Measurements from ENCODE around the gene IL1RAP.

Gene IL1RAP

DNA sequence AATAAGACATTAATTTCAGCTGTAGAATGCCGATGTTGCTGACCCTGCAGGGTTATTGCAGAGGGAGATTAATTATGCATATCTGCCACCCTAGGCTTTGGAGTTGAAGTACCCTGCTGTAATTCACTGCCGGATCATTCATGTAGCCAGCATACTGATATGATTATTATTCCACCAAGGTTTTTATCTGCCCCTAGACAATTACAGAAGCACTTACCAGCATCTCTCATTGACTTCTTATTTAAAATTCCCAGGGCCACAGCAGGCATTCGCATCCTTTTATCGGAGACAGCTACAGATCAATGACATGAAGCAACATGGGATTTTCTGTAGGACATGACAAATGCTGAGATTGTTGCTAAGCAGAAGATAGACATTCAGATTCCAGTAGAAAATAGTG lies 31.3 kb downstream of the IL1RAP start:
- DNase-seq = no peak

DNA sequence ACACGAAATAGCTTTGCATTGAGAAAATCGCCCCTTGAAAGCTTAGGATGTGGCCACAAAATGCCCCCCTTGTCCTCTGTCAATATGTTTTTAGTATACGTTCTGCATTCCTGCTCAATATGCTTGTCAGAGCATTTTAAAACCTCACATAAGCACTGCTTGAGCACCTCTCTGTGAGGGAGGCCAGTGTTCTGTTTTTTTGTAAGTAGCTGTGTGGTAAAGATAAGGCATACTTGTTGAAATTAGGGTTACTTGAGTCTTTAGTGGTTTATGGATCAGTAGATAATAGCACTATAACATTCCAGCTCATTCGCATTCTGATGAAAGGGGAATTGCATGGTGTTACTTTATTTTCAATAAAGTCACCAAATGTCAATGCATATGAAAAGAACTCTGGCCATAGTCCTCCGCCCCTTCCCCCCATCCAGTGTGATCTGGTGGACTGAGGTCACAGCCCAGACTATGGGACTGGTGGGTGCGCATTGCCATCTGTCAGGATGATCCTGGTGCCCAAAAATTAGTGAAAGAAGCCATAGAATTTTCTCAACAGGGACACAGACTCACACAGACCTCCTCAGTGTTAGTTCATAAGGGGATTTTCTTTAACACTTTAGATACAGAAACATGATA lies 33.1 kb downstream of the IL1RAP start:
- DNase-seq = no peak

DNA sequence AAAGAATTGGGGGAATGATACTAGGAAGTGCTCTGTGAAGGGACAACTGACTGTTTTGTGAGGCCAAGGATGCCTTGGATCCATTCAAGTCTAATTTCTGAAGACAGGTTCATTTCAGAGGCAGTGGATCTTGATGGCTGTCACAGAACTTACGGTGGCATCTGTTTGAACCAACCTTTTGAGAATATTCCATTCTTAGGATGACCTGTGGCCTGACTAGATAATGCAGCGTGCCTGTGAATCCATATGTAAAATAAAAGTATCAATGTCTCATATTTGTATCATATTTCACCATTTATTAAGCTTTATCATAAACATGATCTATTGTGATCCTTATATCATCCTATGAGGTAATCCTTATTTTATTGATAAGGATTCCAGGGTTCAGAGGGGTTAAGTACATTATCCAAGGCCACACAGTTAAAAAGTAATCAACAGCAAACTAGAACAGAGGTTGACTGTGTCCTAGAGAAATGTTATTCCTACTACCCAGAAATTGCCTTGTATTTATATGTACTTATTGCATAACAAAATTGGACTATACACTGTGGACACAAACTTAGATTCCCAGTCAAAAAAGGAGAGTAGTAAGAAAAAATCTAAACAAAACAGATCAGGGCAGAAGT lies 34.3 kb downstream of the IL1RAP start:
- DNase-seq = no peak

DNA sequence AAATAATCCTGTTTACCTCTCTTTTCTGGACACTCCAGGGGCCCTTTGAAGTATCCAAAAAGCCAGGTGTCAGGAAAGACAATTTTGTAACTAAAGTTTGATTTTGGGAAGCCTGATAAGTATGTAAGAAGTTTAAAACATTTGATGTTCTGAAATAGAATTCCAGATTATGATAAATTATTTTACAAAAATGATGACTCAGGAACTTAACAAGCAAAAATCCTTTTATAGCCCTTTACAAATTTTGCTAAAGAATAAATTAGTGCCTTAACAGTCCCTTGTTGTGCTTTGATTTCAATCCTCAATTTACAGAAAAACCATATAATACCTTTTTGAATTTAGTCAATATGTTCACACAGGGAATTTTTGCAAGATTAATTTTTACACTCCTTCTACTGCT lies 38.1 kb downstream of the IL1RAP start:
- DNase-seq = no peak

DNA sequence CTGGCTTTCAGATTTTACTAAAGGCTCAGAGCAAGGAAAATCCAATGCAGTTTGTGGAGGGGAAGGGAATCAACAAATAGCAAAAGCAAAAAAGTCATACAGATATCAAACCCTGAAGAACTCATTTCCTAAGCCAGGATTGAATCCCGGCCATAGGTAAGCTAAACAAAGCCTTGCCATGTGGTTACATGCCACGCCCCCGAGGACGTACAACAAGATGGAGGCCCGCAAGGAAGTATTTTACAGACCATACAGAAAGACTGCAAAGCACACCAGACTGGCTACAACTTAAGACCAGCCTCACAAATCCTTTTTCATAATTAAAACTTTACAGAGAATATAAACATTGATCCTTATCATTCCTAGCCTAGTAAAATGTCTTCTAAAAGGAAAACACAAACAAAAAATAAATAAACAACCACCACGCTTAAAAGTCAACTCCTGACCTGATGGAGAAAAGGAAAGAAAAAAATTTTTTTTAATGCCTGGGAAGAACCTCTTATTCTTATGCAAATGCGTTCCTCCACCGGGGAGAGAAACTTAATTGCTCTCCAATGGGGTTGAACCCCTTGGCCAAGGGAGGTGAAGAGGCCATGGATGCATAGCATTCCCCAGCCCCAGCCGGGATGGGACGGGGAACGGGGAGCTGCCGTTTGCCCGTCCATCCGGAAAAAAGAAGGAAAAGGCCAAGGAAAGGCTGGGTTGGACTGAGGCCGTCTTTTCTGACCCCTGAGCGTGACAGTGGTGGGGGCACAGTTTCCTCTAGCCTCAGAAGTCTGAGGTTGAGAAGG lies 39.3 kb downstream of the IL1RAP start:
- DNase-seq = no peak

DNA sequence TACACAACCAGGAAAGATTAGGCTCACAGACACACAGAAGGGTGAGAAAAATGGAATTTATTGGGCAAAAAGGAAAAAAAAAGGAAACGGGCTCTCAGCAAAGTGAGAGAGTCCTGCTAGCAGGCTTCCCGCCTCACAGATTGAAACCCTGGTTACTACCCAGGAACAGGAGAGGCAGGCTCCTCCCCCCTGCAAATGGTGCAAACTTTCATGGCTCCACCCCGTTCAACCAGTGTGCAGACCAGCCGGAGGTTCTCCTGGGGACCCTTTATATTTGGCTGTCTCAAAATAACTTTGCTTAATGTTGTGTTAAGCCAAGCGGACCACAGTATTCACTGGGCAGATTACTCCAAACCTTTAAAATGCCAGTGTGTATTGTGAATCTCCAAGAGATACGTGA lies 40.3 kb downstream of the IL1RAP start:
- DNase-seq = no peak

DNA sequence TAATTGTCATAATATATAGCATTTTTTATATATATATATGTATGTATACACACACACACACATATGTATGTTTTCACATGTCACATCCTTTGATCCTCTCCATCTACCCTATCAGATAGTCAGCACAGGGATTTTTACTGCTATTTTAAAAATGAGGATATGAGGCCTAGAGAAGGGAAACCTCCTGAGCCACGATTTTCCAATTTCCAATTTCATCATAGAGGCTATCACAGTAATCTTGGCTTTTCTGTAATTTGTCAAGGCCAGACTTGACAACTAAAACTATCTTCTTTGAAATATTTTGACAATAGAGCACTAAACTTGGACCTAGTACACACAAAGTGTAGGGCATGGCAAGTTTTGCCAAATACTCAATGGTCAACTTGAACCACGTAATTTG lies 42.5 kb downstream of the IL1RAP start:
- no peak for DNase-seq

DNA sequence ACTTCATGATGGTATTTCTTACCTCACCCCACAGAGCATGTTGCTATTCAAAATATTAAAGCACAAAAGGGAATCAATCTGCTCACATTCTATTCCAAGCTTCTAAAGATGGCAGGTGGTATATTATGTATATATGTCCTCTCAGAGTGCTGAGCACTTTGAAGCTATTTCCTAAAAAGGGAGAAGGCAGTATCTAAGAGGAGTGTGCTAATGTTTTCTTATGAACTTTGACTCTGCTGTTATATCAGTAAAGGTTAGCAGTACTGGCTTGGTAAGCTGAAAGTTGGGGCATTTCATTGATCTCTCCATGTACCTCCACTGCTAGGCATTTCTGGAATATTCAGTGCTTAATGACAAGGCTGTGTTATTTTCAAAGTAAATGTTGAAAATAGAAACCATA lies 43.4 kb downstream of the IL1RAP start:
- no peak for DNase-seq

DNA sequence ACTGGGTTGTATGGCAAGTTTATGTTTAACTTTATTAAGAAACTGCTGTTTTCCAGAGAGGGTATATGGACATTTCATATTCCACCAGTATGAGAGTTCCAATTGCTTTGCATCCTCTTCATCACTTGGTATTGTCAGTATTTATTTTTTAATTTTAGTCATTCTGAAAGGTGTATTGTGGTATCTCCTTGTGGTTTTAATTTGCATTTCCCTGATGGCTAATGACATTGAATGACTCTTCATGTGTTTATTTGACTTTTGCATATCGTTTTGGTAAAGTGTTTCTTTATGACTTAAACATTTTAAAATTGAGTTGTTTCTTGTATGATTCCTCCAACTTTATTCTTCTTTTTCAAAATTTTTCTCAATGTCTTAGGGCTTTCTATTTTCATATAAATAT lies 44.4 kb downstream of the IL1RAP start:
- DNase-seq = no peak

DNA sequence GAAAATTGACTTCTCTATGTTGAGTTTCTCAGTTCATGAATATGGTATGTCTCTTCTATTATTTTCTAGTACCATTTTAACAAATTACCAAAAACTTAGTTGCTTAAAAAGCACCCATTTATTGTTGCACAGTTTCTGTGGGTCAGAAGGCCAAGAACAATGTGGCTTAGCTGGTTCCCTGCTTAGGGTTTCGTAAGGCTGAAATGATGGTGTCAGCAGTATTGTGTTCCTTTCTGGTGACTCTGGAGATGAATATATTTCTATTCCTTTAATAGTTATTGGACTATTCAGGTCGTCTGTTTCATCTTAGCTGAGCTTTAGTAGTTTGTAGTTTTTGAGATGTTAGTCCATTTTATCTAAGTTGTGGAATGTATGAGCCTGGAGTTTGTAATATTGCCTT lies 44.9 kb downstream of the IL1RAP start:
- no peak for DNase-seq

DNA sequence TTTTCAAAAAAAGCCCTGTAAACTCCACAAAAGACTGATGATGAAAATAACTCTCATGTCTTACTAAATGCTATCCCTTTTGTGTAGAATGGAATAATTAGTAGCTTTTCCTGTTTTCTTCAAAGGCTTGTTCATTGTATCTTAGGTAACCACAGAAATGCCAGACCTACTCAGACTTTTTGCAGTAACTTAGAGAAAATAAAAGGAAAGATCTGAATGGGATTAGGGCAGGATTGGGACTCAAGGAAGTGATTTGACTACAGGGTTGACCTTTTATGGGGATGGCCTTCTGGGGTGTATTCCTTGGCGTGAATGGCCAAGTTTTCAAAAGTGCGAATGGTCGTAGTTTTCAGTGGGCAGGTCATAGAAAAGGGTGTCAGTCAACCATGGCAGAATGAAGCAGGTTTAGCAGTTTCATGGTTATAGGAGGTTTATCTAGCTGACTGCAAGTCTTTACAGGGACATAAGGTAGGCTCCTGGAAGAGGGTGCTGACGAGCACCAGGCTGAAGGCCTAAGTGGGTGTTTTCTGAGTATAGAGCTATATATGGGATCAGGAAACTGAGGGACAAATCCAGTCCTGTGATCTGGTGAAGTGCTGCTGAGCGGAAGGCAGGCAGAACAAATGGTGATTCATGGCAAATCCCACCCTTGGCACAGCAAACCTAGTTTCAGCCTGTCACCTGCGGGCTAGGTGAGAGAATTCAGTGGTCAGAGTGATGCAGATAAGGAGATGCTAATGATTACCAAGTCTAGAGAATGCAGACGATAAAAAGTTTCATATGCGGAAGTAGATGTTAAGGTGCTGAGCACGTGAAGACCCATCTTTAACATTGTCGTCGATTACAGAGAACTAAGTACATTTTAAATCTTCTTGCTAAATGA lies 46.4 kb downstream of the IL1RAP start:
- DNase-seq = no peak

DNA sequence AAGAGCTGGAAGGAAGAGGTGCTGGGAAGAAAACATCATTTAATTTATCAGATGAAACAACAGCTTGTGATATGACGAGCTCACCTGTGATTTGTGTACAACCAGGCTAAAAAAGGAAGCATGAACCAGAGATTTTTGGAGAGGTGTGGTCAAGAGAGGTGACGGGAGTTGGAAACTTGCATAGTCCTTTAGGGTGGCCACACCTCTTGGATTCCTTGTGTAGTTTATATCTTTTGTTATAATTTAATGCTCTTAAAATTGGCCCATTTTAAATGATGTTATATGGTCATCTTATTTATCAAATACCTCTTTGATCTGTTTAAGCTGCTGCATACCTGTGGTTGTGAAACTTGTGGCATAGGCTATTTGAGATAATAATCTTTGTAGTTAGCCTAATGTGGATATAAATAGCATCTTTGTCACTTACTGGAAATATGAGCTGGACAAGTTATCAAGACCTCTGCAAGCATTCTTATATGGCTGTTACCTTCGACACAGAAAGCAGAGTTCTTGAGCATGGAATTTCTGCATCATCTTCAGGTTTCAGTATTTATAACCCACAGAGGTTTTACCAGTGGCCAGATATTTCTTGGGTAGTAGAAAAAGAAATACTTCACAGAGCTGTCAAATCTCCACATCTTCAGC lies 49.1 kb downstream of the IL1RAP start:
- no peak for DNase-seq

DNA sequence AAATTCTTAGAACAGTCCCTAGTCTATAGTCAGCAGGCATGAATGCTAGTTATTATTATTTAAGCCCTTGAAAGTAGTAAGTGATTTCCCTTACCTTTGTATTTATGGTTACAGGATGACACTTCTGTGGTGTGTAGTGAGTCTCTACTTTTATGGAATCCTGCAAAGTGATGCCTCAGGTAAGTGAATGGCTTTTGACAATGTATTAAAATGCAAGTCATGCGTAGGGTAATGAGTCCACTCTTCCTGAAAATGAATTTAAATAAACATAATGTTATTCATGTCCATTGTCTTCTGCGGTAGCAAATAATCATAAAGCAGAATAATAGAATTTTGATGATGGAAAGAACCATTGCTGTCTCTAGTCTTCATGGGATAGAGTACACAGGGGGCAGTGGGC lies 50.3 kb downstream of the IL1RAP start:
- no peak for DNase-seq

DNA sequence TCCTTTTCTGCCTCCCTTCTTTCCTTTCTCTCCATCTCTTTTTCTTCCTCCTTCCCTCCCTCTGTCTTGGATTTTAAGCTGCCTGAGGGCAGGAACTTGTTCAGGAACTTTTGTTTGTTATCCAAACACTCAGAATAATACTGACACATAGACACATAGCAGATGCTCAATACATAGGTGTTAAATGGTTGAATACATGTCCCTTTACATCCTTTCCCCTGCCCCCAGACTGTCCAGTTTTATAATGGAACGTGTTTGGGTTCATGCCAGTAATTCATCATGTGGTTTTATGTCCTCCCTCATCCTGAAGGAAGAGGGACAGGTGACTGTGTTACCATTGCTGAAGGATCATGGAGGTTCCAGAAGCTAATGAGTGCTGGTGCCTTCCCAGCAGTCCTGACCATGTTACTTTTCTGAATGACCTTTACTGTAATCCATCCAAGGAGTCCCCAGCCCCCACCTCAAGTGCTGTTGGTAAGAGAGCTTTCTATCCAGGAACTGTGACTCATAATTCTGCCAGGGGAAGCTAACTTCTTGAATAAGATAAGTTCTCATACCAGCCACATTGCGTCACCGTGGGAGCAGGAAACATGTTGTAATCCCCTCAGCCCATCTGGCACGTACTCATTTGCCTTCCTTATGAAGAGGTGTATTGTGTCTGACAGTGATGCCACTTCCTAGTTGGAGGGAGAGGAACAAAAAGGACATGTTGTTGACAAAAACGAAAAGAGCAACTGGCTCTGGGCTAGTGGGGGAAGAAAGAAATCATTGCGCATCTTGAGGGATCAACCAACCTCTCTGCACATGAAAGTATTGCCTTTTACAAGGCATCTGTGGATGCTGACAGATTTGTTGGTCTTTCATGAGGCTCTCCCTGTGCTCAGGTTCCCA lies 52.4 kb downstream of the IL1RAP start:
- no peak for DNase-seq

DNA sequence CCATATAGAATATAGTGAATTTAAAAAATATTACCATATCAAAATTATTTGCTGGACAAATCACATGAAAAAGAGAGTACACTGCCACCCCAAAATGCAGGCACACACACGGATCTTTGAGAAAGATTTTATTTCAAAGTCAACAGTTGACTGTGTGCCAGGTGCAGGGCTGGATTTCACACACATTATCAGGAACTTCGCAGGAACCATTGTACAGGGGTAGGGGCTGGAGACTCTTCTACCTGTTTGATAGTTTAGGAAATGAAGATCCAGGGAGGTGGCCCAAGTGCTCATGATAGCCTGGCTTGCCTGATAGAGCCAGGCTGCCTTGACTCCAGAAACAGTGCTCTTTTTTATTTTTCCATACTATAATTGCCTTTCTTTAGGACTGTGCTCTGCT lies 54.2 kb downstream of the IL1RAP start:
- DNase-seq = no peak

DNA sequence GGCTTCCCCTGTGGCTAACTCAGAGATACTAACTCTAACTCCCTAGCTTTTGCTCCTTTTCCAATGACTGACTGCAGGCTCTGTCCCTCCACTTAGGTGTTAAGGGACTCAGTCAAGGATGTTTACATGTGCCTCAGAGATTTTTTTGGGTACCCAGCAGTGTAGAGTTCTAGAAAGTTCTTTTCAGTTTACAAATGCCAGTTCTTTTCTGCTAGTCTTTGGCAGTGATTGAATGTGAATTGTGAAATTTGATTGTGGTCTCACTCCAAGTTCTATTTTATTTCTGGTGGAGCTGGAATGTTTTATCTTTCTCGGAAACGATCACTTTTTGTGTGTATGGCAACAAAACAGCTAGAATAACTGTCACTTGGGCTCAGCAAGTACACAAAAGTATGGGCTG lies 60.6 kb downstream of the IL1RAP start:
- no peak for DNase-seq

DNA sequence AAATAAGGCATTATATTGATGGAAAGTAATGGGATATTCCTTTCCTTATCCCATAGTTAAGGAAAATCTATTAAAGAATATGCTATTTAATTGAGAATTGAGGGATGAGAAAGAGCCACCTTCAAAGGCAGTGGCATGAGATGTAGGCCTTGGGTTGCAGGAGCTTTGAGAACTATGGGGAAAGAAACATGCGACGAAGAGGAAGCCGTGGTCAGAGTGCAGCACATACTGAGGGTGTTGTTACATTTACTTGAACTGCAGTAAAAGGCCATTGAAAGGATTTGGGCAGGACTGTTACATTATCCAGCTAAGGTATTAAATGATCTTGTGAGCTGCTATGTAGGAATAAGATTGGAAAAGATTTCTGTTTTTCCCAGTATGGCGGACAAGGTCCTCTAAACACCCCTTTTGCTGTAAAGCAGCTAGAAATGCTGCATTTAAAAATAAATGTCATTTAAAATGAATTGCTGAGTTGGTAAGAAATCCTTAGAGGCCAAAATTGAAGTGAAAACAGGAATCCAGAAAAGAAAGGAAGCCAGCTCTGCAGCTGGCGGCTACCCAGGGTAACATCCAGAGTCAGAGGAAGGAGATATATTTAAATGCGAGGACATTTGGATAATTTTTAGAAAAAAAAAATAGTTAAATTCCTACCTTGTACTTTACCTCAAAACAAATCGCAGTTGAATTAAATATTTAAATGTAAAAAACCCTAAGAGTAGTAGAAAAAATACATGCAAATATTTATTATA lies 61.7 kb downstream of the IL1RAP start:
- DNase-seq = no peak

DNA sequence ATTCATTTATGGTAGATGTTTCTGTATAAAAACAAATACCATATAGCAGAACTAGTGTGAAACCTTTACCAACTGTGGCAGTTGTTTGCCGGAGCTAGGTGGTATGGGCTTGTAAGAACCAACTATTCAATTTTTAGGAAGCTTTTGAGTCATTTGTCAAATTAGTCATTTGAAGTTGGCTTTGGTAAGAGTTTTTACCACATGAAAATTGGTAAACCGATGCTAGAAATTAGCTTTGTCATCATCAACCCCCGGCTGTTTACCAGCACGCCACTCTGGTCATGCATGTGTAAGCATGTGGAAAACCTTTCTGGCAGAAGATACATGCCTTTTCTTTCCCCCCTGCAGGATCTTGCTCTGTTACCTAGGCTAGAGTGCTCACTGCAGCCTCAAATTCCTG lies 63.3 kb downstream of the IL1RAP start:
- DNase-seq = no peak

DNA sequence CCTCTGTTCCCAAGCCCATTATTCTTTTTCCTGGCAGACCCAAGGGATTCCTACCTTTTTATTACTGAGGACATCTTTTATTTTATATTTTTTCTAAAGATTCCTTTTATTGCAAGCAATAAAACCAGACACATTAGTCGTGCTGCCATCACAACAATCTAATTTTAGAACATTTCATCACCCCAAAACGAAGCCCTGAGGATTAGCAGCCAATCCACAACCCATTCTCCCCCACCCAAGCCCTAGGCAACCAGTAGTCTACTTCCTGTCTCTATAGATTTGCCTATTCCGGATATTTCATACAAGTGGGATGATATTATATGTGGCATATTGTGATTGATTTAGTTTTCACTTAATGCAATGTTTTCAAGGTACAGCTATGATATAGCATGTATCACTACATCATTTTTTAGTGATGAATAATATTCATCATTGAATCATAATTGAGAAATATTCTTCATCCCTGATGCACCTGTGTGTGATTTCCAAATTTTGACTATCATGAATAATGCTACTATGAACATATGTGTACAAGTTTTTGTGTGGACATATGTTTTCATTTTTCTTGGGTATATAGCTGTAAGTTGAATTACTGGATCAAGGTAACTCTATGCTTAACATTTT lies 65.7 kb downstream of the IL1RAP start:
- DNase-seq = no peak

DNA sequence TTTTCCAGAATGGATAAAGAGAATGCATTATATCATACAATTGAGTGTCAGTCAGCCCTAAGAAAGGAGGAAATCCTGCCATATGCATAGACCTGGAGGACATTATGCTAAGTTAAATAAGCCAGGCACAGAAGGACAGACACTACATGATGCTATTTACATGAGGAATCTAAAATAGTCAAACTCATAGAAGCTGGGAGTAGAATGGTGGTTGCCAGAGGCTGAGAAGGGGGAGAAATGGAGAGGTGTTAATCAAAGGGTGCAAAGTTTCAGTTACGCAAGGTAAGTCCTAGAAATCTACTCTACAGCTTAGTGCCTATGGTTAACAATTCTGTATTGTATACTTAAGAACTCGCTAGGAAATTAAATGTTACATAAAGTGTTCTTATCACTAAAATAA lies 66.5 kb downstream of the IL1RAP start:
- no peak for DNase-seq
